ENCODE results near the gene KRTAP4-3. TPM values are rescaled to one million over a fixed set of nuclear protein-coding genes. Genes with fewer than 3 reads are reported as not detected.

The KRTAP4-3 gene
- total RNA-seq (not detected), polyA plus RNA-seq (not detected)

GRCh38 chr17:41168121-41168520, at the start of gene KRTAP4-3:
TSS of gene KRTAP4-3 (minus strand) at chr17:41168221. CDS start at chr17:41168172, 49 bp downstream.
- Histone ChIP-seq H3K9me3 (no peaks in the 10 kb centered on the region), H3K4me1 (no peaks in the 10 kb centered on the region), H3K27me3 (no peaks in the 10 kb centered on the region), H3K4me3 (no peak within 1 kb of the TSS), H3K27ac (no peak within 1 kb of the TSS), H3K36me3 (no peaks in the 10 kb centered on the region)
- ATAC-seq (no peak), DNase-seq (no peak), FAIRE-seq (no peak)
- intact Hi-C loops (cut with DNase I), result no loop called here
- no peak for TF ChIP-seq CTCF (IDR thresholded peaks at IDR 0.05)
- WGBS, 2 donors, result 55 to 62% methylated on average over 1 of the region's 1 CpG

- intact Hi-C loops (cut with DNase I), result no loop called here
- WGBS, 2 donors, result 39 to 45% methylated on average over 1 of the region's 1 CpG
- H3K27me3 ChIP-seq, result no peaks in the 10 kb centered on the region
- FAIRE-seq (no peak), ATAC-seq (no peak), DNase-seq (no peak)
- H3K36me3 ChIP-seq, result no peaks in the 10 kb centered on the region
- H3K9me3 ChIP-seq, result no peaks in the 10 kb centered on the region
- H3K27ac ChIP-seq, result no peak overlapping the region
- no peak overlapping the region for H3K4me3 ChIP-seq
- no peaks in the 10 kb centered on the region for H3K4me1 ChIP-seq
- no peak for TF ChIP-seq CTCF (IDR thresholded peaks at IDR 0.05)
Observed at GRCh38 chr17:41215681-41216080, 47.7 kb upstream of the KRTAP4-3 start.

- peak in 1 of 6 donors; percentile 44 for DNase-seq
- Histone ChIP-seq H3K4me3 (no peak overlapping the region), H3K36me3 (no peaks in the 10 kb centered on the region), H3K27ac (no peak overlapping the region), H3K4me1 (no peaks in the 10 kb centered on the region), H3K9me3 (no peaks in the 10 kb centered on the region), H3K27me3 (no peaks in the 10 kb centered on the region)
- TF ChIP-seq CTCF (IDR thresholded peaks at IDR 0.05), result no peak
- 45 to 50% methylated on average over 7 of the region's 7 CpGs for WGBS, 2 donors
- no peak for FAIRE-seq
- no peak for ATAC-seq
- intact Hi-C loops (cut with DNase I), result no loop called here
Observed at GRCh38 chr17:41212524-41213169, 44.6 kb upstream of the KRTAP4-3 start.

- H3K9me3 ChIP-seq, result no peaks in the 10 kb centered on the region
- DNase-seq, result no peak
- no peaks in the 10 kb centered on the region for H3K36me3 ChIP-seq
- no peaks in the 10 kb centered on the region for H3K27me3 ChIP-seq
- H3K4me1 ChIP-seq, result no peaks in the 10 kb centered on the region
- TF ChIP-seq CTCF (IDR thresholded peaks at IDR 0.05), result no peak
- intact Hi-C loops (cut with DNase I), result no loop called here
- no peak for FAIRE-seq
- no peak for ATAC-seq
- no peak overlapping the region for H3K27ac ChIP-seq
- WGBS, 2 donors, result 27 to 36% methylated on average over 1 of the region's 1 CpG
- no peak overlapping the region for H3K4me3 ChIP-seq
Observed at GRCh38 chr17:41211845-41212466, 43.9 kb upstream of the KRTAP4-3 start.

GRCh38 chr17:41199421-41200078, 31.5 kb upstream of the KRTAP4-3 start:
- no peak overlapping the region for H3K4me3 ChIP-seq
- H3K27ac ChIP-seq, result no peak overlapping the region
- ATAC-seq (no peak), DNase-seq (no peak), FAIRE-seq (no peak)
- WGBS, 2 donors, result 34 to 49% methylated on average over 5 of the region's 5 CpGs
- H3K4me1 ChIP-seq, result no peaks in the 10 kb centered on the region
- intact Hi-C loops (cut with DNase I), result no loop called here
- TF ChIP-seq CTCF (IDR thresholded peaks at IDR 0.05), result no peak
- no peaks in the 10 kb centered on the region for H3K36me3 ChIP-seq
- no peaks in the 10 kb centered on the region for H3K27me3 ChIP-seq
- no peaks in the 10 kb centered on the region for H3K9me3 ChIP-seq

Measured in pancreas (tissue), 10 donors.